Measurements from ENCODE around the gene PLPP4.

DNA sequence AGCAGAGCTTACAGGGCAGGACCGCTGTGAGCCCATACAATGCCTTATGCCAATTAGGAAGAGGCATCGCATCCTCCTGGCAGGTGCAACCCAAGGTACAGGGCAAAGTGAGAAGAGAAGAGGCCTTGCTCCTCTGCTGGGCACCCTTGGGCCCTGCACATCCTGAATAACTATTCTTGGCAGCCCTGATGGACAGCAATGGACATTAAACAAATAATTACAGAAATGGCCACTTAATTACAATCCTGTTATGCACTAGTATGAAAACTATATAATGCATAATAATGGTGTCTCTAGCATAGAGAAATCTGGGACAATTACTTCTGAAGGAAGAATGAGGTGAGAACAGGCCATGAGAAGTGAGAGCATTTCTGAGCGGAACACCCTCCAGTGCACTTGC, 83.5 kb downstream of the PLPP4 start:
- TF ChIP-seq EZH2phosphoT487 (IDR thresholded peaks at IDR 0.05; ENCODE audit: low read depth), result no peak
- TF ChIP-seq, protein P1, sequence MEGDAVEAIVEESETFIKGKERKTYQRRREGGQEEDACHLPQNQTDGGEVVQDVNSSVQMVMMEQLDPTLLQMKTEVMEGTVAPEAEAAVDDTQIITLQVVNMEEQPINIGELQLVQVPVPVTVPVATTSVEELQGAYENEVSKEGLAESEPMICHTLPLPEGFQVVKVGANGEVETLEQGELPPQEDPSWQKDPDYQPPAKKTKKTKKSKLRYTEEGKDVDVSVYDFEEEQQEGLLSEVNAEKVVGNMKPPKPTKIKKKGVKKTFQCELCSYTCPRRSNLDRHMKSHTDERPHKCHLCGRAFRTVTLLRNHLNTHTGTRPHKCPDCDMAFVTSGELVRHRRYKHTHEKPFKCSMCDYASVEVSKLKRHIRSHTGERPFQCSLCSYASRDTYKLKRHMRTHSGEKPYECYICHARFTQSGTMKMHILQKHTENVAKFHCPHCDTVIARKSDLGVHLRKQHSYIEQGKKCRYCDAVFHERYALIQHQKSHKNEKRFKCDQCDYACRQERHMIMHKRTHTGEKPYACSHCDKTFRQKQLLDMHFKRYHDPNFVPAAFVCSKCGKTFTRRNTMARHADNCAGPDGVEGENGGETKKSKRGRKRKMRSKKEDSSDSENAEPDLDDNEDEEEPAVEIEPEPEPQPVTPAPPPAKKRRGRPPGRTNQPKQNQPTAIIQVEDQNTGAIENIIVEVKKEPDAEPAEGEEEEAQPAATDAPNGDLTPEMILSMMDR (IDR thresholded peaks at IDR 0.05; ENCODE audit: low read depth, low read length), result no peak

Data from OCI-LY3 (cell line).